ENCODE measurements around the gene CRY2. TPM values are rescaled to one million over a fixed set of nuclear protein-coding genes. Genes with fewer than 3 reads are reported as not detected.

The CRY2 gene
- polyA plus RNA-seq, 1 experiment: 11.7 TPM

DNA sequence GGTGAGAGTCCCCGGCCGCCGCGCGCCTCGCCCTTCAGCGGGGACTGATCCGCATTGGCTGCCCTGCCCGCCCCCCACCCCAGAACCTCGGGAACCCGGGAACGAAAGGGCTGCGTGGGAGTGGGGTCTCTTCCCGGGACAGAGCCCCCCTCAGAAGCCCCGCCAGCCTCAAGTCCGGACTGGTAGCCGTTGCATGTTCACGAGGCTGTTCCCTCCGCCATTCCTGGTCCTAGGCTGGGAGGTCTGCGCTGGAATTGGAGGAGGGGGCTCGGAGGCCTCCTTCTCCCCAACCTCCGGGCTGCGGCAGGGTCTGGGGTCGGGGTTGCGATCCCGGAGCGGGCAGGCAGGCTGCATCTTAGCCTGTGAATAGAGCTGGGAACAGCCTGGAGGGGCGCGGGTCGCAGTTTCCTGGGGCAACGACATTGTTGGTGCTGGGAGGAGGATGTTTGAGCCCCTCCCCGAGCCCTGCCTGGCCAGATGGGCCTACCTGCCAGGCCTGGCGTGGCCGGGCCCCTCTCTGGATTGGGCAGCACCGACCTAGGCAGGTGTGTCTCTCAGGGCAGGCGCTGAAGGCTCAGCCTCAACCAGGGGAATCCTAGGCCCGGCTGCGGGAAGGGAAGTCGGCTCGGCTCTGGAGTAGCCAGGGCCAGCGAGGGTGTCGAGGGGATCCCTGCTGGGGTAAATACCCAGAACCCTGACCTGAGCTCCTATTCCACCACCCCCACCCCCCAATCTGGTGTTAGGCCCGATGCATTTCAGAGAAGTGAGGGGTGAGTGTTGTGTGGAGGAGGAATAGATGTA is 38.8 kb downstream of the CRY2 start:
- TF ChIP-seq, protein P1, sequence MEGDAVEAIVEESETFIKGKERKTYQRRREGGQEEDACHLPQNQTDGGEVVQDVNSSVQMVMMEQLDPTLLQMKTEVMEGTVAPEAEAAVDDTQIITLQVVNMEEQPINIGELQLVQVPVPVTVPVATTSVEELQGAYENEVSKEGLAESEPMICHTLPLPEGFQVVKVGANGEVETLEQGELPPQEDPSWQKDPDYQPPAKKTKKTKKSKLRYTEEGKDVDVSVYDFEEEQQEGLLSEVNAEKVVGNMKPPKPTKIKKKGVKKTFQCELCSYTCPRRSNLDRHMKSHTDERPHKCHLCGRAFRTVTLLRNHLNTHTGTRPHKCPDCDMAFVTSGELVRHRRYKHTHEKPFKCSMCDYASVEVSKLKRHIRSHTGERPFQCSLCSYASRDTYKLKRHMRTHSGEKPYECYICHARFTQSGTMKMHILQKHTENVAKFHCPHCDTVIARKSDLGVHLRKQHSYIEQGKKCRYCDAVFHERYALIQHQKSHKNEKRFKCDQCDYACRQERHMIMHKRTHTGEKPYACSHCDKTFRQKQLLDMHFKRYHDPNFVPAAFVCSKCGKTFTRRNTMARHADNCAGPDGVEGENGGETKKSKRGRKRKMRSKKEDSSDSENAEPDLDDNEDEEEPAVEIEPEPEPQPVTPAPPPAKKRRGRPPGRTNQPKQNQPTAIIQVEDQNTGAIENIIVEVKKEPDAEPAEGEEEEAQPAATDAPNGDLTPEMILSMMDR (IDR thresholded peaks at IDR 0.05; ENCODE audit: low read depth, low read length): no peak
- Histone ChIP-seq H3K27me3 (ENCODE audit: control insufficient read depth, insufficient read depth, low read length) (peaks cover 24% of the 10 kb centered on the region), H3K4me3 (ENCODE audit: low read depth, low read length) (peak overlapping the region; percentile 47), H3K9me3 (ENCODE audit: control insufficient read depth, insufficient read depth, low read length) (no peaks in the 10 kb centered on the region; the same call in 1 of the 2 replicates), H3K27ac (ENCODE audit: low read depth, low read length) (no peak overlapping the region)
- ChIA-PET POLR2A (no interaction called here), CTCF (no interaction called here)
- no peak for DNase-seq (ENCODE audit: low read depth, low spot score)

DNA sequence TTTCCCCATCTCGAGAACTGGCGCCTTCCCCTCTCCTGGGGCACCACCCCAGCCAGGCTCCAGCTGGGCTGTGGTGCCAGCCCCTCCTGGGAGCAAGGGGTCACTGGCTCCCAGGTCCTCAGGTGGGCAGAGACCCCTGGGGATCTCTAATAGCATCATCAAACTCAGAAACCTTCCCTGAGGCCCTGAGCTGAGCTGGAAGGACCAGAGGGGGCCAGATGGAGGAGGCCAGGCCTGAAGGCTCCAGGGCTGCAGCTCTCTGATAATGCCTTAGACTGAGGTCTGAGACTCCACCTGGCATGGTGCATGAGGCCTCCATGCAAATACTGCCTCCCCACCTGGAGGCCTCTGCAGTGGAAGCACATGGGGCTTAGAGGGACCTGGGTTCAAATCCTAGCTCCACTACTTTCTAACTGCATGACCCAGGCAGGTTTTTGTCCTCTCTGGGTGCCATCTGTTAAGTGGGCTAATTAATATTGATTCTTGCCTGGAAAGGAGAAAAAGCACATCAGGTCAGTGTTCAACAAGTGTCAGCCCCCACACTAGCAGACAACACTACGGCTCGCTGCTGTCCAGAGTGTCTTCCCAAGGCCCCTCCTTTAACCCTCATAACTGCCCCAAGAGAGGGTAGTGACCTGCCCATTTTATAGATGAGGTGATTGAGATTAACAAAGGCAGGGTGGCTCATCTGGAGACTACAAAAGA is 39.7 kb downstream of the CRY2 start:
- no peak for DNase-seq (ENCODE audit: low read depth, low spot score)
- CTCF ChIA-PET: no interaction called here
- Histone ChIP-seq H3K4me3 (ENCODE audit: low read depth, low read length) (no peak overlapping the region), H3K27me3 (ENCODE audit: control insufficient read depth, insufficient read depth, low read length) (peaks cover 25% of the 10 kb centered on the region), H3K9me3 (ENCODE audit: control insufficient read depth, insufficient read depth, low read length) (no peaks in the 10 kb centered on the region; the same call in 1 of the 2 replicates), H3K27ac (ENCODE audit: low read depth, low read length) (no peak overlapping the region)
- POLR2A ChIA-PET: no interaction called here
- TF ChIP-seq, protein P1 (IDR thresholded peaks at IDR 0.05; ENCODE audit: low read depth, low read length): no peak

DNA sequence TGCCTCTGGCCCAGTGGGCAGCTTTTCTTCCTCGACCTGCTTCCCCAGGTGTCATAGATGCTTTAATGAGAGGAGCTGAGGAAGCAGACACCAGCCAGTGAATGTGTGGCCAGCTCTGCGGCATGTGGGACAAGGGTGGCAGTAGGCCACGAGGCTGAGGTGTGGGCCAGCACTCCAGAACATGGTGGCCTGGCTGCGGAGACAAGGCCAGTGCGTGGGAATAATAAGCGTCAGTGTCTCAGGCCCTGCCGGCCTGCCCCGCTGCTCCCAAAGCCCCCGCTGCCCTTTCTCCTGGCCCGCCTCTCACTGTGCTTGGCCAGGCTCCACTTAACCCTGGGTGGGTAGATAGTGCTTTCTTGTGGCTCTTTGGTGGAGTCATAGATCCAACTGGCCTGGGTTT is 40.3 kb downstream of the CRY2 start:
- POLR2A ChIA-PET: no interaction called here

DNA sequence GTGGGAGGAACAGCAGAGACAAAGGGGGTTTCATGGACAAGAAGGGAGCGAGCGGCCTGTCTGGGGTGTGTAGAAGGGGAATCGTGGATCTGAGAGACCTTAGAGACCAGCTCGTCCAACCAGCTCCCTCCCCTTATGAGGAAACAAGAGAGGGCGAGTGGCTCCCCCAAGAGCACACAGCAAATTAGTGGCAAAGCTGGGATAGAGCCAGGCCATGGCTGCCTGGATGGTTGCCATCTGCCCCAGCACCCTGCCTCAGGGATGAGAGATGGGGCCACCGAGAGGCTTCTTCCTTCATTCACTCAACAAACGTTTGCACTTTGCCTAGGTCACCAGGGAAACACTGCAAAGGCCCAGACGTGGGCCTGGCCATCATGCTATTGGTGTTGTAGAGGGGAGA is 42.3 kb downstream of the CRY2 start:
- no peaks in the 10 kb centered on the region; the same call in 1 of the 2 replicates for H3K9me3 ChIP-seq (ENCODE audit: control insufficient read depth, insufficient read depth, low read length)
- no peak for DNase-seq (ENCODE audit: low read depth, low spot score)
- POLR2A ChIA-PET: no interaction called here
- no peak overlapping the region for H3K4me3 ChIP-seq (ENCODE audit: low read depth, low read length)
- H3K27ac ChIP-seq (ENCODE audit: low read depth, low read length): no peak overlapping the region
- TF ChIP-seq, protein P1 (IDR thresholded peaks at IDR 0.05; ENCODE audit: low read depth, low read length): no peak
- CTCF ChIA-PET: no interaction called here
- peaks cover 38% of the 10 kb centered on the region for H3K27me3 ChIP-seq (ENCODE audit: control insufficient read depth, insufficient read depth, low read length)

More for the DNA sequence above, 40.3 kb downstream of the CRY2 start:
- Histone ChIP-seq H3K27me3 (ENCODE audit: control insufficient read depth, insufficient read depth, low read length) (peaks cover 25% of the 10 kb centered on the region), H3K4me3 (ENCODE audit: low read depth, low read length) (no peak overlapping the region), H3K27ac (ENCODE audit: low read depth, low read length) (no peak overlapping the region), H3K9me3 (ENCODE audit: control insufficient read depth, insufficient read depth, low read length) (no peaks in the 10 kb centered on the region; the same call in 1 of the 2 replicates)
- CTCF ChIA-PET: no interaction called here
- DNase-seq (ENCODE audit: low read depth, low spot score): no peak
- TF ChIP-seq, protein P1 (IDR thresholded peaks at IDR 0.05; ENCODE audit: low read depth, low read length): no peak

DNA sequence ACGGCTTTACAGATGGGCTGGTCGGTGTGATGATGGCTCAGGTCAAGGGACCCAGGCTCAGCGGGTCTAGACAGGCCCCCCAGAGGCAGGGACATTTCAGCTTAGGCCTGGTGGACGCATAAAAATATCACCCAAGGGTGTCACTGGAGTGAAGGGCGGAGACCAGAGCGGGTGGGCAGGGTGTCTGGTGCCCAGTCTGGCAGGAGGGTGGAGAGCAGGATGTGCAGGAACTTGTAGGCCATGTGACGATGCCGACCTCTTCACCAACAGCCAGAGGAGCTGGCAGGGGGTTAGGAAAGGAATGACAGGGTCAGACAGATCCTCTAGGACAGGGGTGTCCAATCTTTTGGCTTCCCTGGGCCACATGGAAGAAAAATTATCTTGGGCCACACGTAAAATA is 42.7 kb downstream of the CRY2 start:
- POLR2A ChIA-PET: no interaction called here

More for the DNA sequence above, 42.7 kb downstream of the CRY2 start:
- Histone ChIP-seq H3K9me3 (ENCODE audit: control insufficient read depth, insufficient read depth, low read length) (no peaks in the 10 kb centered on the region; the same call in 1 of the 2 replicates), H3K27ac (ENCODE audit: low read depth, low read length) (no peak overlapping the region), H3K27me3 (ENCODE audit: control insufficient read depth, insufficient read depth, low read length) (peaks cover 38% of the 10 kb centered on the region), H3K4me3 (ENCODE audit: low read depth, low read length) (no peak overlapping the region)
- TF ChIP-seq, protein P1 (IDR thresholded peaks at IDR 0.05; ENCODE audit: low read depth, low read length): no peak
- no peak for DNase-seq (ENCODE audit: low read depth, low spot score)
- CTCF ChIA-PET: no interaction called here

Measured in AG04450 (cell line).